GM19438 (cell line): ENCODE results near the gene RAMP3.
"Not testable (repeated sequence)": the region's sequence is repeated elsewhere in the genome, so short reads cannot be mapped to it uniquely, and the experiment has no call there.

ENCODE experiments used
- ATAC-seq: cut with Tn5 transposase; IDR thresholded peaks from one replicate; pipeline ENCODE4 v1.9.1; 2021; ENCODE audit warnings: low read depth; ENCODE audit not compliant: unreplicated experiment

The RAMP3 gene, protein sequence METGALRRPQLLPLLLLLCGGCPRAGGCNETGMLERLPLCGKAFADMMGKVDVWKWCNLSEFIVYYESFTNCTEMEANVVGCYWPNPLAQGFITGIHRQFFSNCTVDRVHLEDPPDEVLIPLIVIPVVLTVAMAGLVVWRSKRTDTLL

GRCh38 chr7:45157653-45158401 is at the start of gene RAMP3:
Gene RAMP3, plus strand, starts transcription at chr7:45157791. Its CDS starts 38 bp downstream, at chr7:45157829.
- no peak for ATAC-seq

- no peak for ATAC-seq
Measured at GRCh38 chr7:45108863-45109262, 48.7 kb upstream of the RAMP3 start.

DNA sequence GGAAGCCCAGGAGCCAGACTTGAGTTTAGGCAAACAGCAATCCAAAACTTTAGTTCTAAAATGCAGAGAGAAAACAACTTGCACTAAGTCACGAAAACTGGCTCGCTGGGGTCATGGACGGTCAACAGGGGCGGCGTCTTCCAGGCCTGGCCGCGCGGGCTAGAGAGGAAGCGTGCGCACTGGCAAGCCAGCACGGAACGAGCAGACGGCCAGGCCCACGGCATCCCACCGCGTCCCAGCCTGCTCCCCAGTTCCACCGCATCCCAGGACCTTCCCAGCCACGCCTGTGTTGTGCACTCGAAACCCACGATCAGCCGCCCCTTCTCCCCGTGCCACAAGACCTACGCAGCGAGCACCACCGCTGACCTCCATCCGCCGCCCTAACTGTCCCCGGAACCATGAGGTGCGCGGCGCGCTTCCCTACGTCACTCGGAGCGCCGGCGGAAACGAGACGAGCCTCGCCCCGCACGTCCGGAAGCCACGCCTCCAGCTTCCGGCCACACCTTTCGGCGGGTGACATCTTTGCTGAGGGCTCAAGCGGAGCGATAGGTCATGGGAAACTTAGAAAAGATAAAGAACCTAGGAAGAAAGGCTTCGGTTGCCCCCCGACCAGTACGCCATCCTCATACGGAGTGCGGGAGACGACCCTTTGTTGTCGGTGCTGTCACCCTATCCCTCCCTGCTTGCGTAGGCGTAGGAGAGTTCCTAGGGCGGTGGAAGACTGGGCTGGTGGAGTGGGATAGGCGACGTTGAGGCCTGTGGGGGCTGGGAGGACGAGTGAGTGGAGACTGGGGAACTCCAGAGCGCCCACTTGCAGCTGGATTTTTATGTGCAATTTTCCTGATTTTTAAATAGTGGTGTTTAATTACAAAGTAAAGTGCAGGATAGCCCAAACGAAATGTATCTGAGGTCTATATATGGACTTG is 46.0 kb upstream of the RAMP3 start, which contains the start of gene TBRG4:
TSS of gene TBRG4 (minus strand) at position 400 of the 926 bp plus-strand sequence. CDS start 2,460 bp downstream, outside the sequence.
- peak; percentile 93 for ATAC-seq

- ATAC-seq, result no peak
Measured at GRCh38 chr7:45112648-45113047, 44.9 kb upstream of the RAMP3 start.

DNA sequence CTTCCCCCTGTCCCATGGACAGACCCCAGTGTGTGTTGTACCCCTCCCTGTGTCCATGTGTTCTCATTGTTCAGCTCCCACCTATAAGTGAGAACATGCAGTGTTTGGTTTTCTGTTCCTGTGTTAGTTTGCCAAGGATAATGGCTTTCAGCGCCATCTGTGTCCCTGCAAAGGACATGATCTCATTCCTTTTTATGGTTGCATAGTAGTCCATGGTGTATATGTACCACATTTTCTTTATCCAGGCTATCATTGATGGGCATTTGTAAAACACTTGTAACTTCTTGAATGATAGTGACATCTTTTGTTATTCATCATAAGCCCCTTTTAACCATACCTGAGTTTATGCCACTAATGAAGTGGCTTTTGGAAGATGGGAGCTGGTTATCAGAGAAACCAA is 43.3 kb upstream of the RAMP3 start:
- ATAC-seq, result not testable (repeated sequence)

GRCh38 chr7:45114926-45115325 is 42.7 kb upstream of the RAMP3 start:
- no peak for ATAC-seq

DNA sequence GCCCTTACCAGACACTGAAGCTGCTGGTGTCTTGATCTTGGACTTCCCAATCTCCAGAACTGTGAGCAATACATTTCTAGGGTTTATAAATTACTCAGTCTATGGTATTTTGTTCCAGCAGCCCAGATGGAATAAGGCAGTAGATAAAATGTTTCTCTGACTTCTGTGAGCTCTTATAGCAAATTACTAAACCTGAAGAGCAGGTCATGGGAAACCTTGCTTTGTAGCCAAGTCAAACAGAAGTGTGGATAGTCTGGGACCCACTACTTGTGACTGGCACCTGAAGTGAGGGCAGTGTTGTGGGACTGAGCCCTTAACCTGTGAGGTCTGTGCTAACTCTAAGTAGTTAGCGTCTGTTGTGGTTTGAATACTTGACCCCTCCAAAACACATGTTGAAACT is 41.5 kb upstream of the RAMP3 start:
- ATAC-seq, result no peak

GRCh38 chr7:45117582-45117981 is 40.0 kb upstream of the RAMP3 start:
- ATAC-seq, result no peak

GRCh38 chr7:45118292-45118691 is 39.3 kb upstream of the RAMP3 start:
- no peak for ATAC-seq

- no peak for ATAC-seq
Measured at GRCh38 chr7:45118889-45119331, 38.7 kb upstream of the RAMP3 start.

GRCh38 chr7:45119550-45119949 is 38.0 kb upstream of the RAMP3 start:
- no peak for ATAC-seq

- ATAC-seq, result no peak
Measured at GRCh38 chr7:45122975-45123860, 34.4 kb upstream of the RAMP3 start.

DNA sequence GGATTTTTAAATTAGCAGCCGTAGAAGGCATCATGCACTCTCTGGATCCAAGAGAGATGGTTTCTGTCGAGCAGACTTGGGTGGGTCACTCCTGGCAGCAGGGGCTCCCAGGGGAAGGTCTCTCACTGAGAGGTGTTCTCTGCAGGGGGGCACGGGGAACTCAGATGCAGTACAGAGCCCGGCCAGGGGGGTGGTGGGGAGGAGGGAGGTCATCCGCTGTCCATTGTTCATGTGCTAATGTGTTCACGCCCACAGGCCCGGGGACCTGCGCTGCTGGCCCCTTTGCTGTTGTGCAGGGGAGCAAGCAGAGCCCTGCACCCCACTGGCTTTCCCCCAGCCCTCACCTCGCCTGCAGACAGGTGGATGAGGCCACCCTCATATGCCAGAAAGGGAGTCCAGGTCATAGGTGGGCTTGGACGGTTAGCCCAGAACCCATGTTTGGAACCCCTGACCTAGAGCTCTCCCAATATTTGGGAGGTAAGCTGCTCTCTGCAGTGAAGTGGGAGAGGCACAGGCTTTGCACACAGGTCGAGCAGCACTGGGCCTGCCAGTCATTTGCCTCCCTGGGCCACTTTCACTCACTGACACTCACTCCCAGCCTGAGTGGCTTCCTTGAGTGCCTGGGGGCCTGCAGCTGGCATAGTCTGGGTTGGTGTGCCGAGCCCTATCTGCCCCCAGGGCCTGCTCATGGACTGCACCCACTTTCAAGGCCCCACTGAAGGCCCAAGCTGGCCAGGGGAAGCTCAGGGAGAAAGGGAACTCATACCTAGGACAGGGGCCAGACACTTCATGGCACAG is 33.5 kb upstream of the RAMP3 start:
- ATAC-seq, result no peak

- no peak for ATAC-seq
Measured at GRCh38 chr7:45125193-45125904, 32.2 kb upstream of the RAMP3 start.

- no peak for ATAC-seq
Measured at GRCh38 chr7:45126201-45126600, 31.4 kb upstream of the RAMP3 start.

DNA sequence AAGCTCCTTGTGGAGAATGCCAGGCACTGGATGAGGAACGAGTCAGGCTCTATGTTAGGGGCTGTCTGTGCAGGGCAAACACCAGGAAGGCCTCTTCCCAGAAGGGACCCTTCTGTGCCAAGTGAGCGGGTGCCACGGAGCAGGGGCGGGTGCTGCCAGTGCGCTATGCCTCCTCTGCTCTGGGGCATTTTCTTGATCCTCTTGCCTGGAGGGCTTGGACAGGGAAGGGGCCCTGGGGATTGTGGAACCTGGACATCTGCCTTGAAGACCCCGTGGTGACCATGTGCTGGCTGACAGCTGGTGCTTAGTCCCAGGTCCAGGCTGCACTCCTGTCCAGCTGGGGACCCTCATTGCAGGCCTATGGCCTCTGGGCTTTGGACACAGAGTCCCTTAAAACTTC is 30.7 kb upstream of the RAMP3 start:
- ATAC-seq, result no peak

DNA sequence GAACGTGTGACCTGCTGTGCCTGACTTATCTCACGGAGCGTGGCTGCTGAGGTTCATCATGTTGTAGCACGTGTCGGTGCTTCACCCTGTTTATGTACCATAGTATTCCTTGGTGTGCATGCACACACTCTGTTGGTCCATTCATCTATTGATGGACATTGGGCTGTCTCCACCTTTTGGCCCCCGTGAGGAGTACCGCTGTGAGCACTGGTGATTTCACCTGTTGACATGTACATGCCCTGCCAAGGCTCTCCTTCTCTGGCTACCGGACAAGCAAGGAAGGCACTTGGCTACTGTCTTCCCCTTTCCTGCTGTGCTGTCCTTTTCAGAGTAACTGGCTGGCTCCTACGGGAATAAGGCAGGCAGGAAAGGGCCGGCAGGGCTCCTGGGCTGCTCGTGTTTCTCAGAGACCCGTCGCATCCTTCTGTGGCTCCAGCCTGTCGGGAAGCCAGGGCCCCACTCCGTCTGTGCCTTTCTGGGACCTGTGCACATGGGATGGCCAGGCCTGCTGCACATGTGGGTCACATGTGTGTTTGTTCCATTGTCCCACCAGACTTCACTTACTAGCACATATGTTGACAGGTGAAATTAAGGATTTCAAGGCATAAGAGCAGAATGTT is 28.3 kb upstream of the RAMP3 start:
- no peak for ATAC-seq

DNA sequence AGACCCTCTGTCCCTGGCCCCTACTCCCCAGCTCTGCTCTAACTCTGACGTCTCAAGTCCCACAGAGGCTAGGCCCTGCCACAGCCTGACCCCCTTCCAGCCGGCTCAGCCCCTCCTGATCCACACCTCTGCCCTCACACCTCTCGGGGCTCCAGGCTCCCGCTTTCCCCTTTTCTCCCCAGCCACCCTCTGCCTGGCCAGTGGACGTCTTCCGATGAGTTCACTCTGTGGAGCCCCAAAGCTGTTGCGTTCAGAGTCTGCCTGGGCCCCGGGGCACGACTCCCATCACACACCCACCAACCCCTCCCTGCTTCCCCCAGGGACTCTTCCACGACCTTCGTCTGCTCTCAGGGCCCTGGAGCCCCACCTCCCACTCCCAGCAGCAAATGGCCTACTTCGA is 27.7 kb upstream of the RAMP3 start:
- no peak for ATAC-seq
